Measurements from ENCODE around the gene TOP2B.

TOP2B gene

DNA sequence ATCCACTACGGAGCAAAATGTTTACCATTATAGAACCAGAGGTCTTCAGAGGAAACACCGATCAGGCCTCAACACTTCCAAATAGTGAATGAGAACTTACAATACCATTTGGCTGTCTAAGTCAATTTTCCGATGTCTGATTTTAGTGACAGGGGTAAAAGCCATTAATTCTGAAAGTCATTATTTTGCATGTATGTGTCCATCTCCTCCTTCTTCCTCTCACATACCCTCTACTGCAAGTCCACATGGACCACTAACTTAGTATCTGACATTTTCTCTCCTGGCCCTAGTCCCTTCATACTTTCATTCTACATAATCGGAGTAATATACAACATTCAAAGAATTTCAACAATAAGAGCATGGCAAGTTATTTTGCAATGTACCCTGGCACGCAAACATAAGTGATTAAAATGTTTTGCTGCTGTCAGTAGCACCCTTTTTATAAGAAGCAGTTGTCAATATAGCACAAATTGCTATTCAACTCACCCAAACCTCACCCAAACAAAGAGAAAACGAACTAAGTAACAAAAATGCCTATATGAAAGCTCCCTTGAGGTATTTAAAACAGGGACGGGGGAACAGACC, 1.9 kb downstream of the TOP2B start:
- H3K4me3 ChIP-seq (ENCODE audit: low read depth, low read length) = peak overlapping the region; percentile 86
- TF ChIP-seq CTCF (IDR thresholded peaks at IDR 0.05; ENCODE audit: control insufficient read depth, extremely low read depth, insufficient read depth) = no peak
- DNase-seq (ENCODE audit: low read depth) = no peak

- TF ChIP-seq CTCF (IDR thresholded peaks at IDR 0.05; ENCODE audit: control insufficient read depth, extremely low read depth, insufficient read depth) = no peak
- no peak overlapping the region for H3K4me3 ChIP-seq (ENCODE audit: low read depth, low read length)
- no peak for DNase-seq (ENCODE audit: low read depth)
Observed at GRCh38 chr3:25661694-25662437, 2.8 kb downstream of the TOP2B start.

DNA sequence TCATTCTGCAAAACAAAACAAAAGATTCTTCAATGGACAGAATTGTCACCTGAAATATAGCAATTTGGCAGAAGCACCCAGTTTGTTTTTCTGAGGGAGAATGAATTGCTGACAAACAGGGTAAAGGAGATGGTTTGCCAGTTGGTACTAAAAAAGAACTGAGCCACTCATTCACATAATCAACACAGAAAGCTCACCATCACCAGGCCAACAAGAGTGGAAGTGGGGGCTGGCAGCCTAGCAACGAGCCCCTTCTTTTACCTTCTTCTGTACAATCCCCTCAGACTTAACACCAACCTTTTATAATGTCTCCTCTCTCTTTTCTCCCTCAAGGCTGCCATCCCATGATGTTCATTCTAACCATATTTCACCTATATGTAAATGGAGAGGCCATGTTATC, 5.9 kb downstream of the TOP2B start:
- TF ChIP-seq CTCF (IDR thresholded peaks at IDR 0.05; ENCODE audit: control insufficient read depth, extremely low read depth, insufficient read depth) = no peak
- no peak overlapping the region for H3K4me3 ChIP-seq (ENCODE audit: low read depth, low read length)

GRCh38 chr3:25657293-25657692, 7.4 kb downstream of the TOP2B start:
- no peak for DNase-seq (ENCODE audit: low read depth)
- no peak for TF ChIP-seq CTCF (IDR thresholded peaks at IDR 0.05; ENCODE audit: control insufficient read depth, extremely low read depth, insufficient read depth)
- no peak overlapping the region for H3K4me3 ChIP-seq (ENCODE audit: low read depth, low read length)

More for the DNA sequence above, 5.9 kb downstream of the TOP2B start:
- no peak for DNase-seq (ENCODE audit: low read depth)

GRCh38 chr3:25655659-25656058, 9.0 kb downstream of the TOP2B start:
- DNase-seq (ENCODE audit: low read depth) = no peak
- no peak overlapping the region for H3K4me3 ChIP-seq (ENCODE audit: low read depth, low read length)
- TF ChIP-seq CTCF (IDR thresholded peaks at IDR 0.05; ENCODE audit: control insufficient read depth, extremely low read depth, insufficient read depth) = no peak

DNA sequence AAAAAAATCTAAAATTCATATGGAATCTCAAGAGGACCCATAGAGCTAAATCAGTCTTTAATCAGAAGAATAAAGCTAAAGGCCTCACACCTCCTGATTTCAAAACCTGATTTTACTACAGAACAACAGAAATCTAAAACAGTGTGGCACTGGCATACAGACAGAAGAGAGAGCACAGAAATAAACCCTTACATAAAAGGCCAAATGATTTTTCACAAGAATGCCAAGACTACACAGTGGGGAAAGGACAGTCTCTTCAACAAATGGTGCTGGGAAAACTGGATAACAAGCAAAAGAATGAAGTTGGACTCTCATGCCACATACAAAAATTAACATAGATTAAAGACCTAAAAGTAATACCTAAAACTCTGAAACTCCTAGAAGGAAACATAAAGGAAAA, 10.1 kb downstream of the TOP2B start:
- TF ChIP-seq CTCF (IDR thresholded peaks at IDR 0.05; ENCODE audit: control insufficient read depth, extremely low read depth, insufficient read depth) = no peak
- H3K4me3 ChIP-seq (ENCODE audit: low read depth, low read length) = no peak overlapping the region
- DNase-seq (ENCODE audit: low read depth) = no peak

GRCh38 chr3:25653322-25653721, 11.4 kb downstream of the TOP2B start:
- TF ChIP-seq CTCF (IDR thresholded peaks at IDR 0.05; ENCODE audit: control insufficient read depth, extremely low read depth, insufficient read depth) = no peak
- no peak for DNase-seq (ENCODE audit: low read depth)
- no peak overlapping the region for H3K4me3 ChIP-seq (ENCODE audit: low read depth, low read length)
